Parathyroid adenoma (tissue), 2 donors: Measurements from ENCODE around the gene ACTR10.

Source experiments
- H2AFZ ChIP-seq: fragments of 300-600 bp; sonication (generic); one replicate; pipeline ENCODE4 v1.7.0; 2017; ENCODE audit warnings: antibody characterized with exemption, mild to moderate bottlenecking
- H3K27ac ChIP-seq: fragments of 300-600 bp; sonication (generic); one replicate; pipeline ENCODE4 v1.7.0; 2017
- H3K27me3 ChIP-seq: fragments of 300-600 bp; sonication (generic); one replicate; pipeline ENCODE4 v1.7.0; 2017; ENCODE audit warnings: low read length; ENCODE audit not compliant: control insufficient read depth, insufficient read depth
- H3K36me3 ChIP-seq: fragments of 300-600 bp; sonication (generic); one replicate; pipeline ENCODE4 v1.7.0; 2017; ENCODE audit warnings: low read length; ENCODE audit not compliant: control insufficient read depth, insufficient read depth
- H3K4me1 ChIP-seq: fragments of 300-600 bp; sonication (generic); one replicate; pipeline ENCODE4 v1.7.0; 2017; ENCODE audit warnings: control low read depth
- H3K4me2 ChIP-seq: fragments of 300-600 bp; sonication (generic); one replicate; pipeline ENCODE4 v1.7.0; 2017; ENCODE audit warnings: low read length
- H3K4me3 ChIP-seq: fragments of 300-600 bp; sonication (generic); one replicate; pipeline ENCODE4 v1.7.0; 2017; ENCODE audit warnings: low read depth, low read length
- H3K79me2 ChIP-seq: fragments of 300-600 bp; sonication (generic); one replicate; pipeline ENCODE4 v1.7.0; 2017; ENCODE audit warnings: control low read depth
- H3K9ac ChIP-seq: fragments of 300-600 bp; sonication (generic); one replicate; pipeline ENCODE4 v1.7.0; 2017; ENCODE audit warnings: mild to moderate bottlenecking
- H3K9me3 ChIP-seq: fragments of 300-600 bp; sonication (generic); one replicate; pipeline ENCODE4 v1.7.0; 2017; ENCODE audit warnings: low read length; ENCODE audit not compliant: control insufficient read depth
- CTCF ChIP-seq: fragments of 300-600 bp; sonication (generic); IDR thresholded peaks from one replicate; pipeline ENCODE4 v1.7.0; 2017; ENCODE audit warnings: antibody characterized with exemption, mild to moderate bottlenecking
- donor health status: primary hyperparathyroidism.

The ACTR10 gene

GRCh38 chr14:58213176-58213575 is 13.2 kb downstream of the ACTR10 start:
- Histone ChIP-seq H3K4me2 (no peak overlapping the region), H2AFZ (no peak overlapping the region), H3K4me3 (no peak overlapping the region), H3K79me2 (no peaks in the 10 kb centered on the region), H3K27me3 (no peaks in the 10 kb centered on the region), H3K9ac (no peak overlapping the region), H3K36me3 (no peaks in the 10 kb centered on the region), H3K9me3 (no peaks in the 10 kb centered on the region), H3K27ac (no peak overlapping the region), H3K4me1 (no peaks in the 10 kb centered on the region)
- TF ChIP-seq CTCF, result no peak

DNA sequence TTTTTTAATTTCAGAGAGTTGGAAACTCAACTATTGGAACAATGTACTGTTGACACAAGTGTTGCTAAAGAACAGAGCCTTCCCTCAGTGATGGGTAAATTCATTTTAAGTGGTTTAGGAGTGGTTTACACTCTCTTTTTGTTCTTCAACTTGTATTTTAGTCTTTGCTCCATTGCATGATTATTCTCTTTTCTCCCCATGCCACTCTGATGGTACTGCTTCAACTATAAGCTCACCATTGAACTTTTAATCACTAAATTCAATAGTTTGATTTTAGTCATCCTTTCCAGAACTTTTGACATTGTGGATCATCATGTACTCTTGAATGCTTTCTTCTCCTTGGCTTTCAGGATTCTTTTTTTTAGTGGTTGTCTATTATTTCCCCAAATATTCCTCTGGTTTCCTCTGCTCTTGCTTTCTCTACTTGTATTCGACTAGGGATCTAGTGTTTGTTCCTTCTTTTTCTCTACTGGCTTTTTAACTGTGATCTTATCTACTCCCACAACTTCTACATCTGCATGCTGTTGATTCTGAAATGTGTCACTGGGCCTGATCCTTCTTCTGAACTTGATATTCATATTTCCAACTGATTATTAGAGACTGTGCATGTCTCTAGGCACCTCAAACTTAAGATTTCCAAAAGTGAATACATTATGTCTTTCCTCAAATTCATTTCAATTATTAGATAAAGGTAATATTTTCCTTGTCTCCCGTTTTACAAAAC is 15.4 kb downstream of the ACTR10 start:
- H3K9ac ChIP-seq, result no peak overlapping the region
- H3K4me2 ChIP-seq, result no peak overlapping the region
- H2AFZ ChIP-seq, result no peak overlapping the region
- H3K27ac ChIP-seq, result no peak overlapping the region
- H3K79me2 ChIP-seq, result no peaks in the 10 kb centered on the region
- H3K36me3 ChIP-seq, result no peaks in the 10 kb centered on the region
- TF ChIP-seq CTCF, result no peak
- H3K27me3 ChIP-seq, result no peaks in the 10 kb centered on the region
- H3K4me1 ChIP-seq, result no peaks in the 10 kb centered on the region
- no peaks in the 10 kb centered on the region for H3K9me3 ChIP-seq
- no peak overlapping the region for H3K4me3 ChIP-seq

DNA sequence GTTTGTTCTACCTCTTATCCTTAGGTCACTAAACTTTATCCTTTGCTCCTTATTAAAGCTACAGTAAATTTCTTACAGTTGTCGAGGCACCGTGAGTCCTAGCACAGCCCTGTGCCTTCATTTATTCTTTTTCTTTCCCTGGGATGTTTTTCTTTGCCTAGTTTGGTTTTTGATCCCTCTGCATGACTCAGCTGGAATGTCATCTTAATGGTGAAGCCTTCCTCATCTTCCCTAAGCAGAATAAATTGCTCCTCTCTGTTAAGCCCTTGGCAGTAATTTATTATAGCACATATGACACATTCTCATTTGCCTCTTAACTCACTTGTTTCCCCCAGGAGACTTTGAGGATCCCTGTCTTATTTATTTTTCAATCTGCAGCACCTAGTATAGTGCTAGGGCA is 16.6 kb downstream of the ACTR10 start:
- no peak overlapping the region for H3K27ac ChIP-seq
- H3K4me3 ChIP-seq, result no peak overlapping the region
- H3K36me3 ChIP-seq, result no peaks in the 10 kb centered on the region
- no peak overlapping the region for H3K9ac ChIP-seq
- no peaks in the 10 kb centered on the region for H3K27me3 ChIP-seq
- no peaks in the 10 kb centered on the region for H3K9me3 ChIP-seq
- no peak for TF ChIP-seq CTCF
- H2AFZ ChIP-seq, result no peak overlapping the region
- H3K4me2 ChIP-seq, result no peak overlapping the region
- no peaks in the 10 kb centered on the region for H3K79me2 ChIP-seq
- no peaks in the 10 kb centered on the region for H3K4me1 ChIP-seq

DNA sequence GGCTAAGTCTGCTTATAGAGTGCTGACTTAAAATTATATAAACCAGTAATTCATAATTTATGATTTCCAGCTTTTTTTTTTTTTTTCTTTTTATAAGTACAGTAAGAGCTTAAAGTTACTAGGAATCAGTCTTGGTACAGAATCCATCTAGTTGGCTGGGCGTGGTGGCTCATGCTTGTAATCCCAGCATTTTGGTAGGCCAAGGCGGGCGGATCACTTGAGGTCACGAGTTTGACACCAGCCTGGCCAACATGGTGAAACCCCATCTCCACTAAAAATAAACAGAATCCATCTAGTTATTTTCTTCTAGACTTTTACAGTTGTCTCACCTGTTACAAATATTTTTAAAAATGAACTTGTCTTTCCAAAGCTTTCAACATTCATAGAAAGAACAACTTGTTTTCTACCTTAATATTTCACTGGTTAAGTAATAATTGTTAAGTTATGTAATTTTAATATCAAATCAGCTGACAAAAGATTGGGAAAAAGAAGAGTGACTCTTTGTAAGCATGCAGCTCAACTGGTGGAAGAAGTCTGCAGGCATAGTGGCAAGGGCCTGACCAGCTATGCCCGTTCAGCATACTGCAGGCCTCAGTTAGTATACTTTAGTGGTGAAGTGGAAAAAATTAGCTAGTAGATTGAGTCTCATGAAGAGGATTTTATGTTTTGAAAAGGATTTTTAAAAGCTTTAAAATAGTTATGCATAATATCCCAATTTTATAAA is 27.3 kb downstream of the ACTR10 start:
- no peak for TF ChIP-seq CTCF

More for the DNA sequence above, 27.3 kb downstream of the ACTR10 start:
- H3K4me1 ChIP-seq, result no peaks in the 10 kb centered on the region
- H2AFZ ChIP-seq, result no peak overlapping the region
- no peak overlapping the region for H3K9ac ChIP-seq
- no peaks in the 10 kb centered on the region for H3K36me3 ChIP-seq
- H3K79me2 ChIP-seq, result no peaks in the 10 kb centered on the region
- H3K9me3 ChIP-seq, result no peaks in the 10 kb centered on the region
- H3K4me3 ChIP-seq, result no peak overlapping the region
- H3K4me2 ChIP-seq, result no peak overlapping the region
- no peak overlapping the region for H3K27ac ChIP-seq
- no peaks in the 10 kb centered on the region for H3K27me3 ChIP-seq
